OCI-LY7 (cell line): ENCODE data around the gene KATNAL1. TPM values are rescaled to one million over a fixed set of nuclear protein-coding genes. Genes with fewer than 3 reads are reported as not detected.

Source experiments
- BruUV-seq: library from RNA; stranded (reverse); fragments of 400-500 nt; replicated peaks from 2 replicates; lab custom pipeline; 2021; lab: Mats Ljungman, UMichigan
- CTCF ChIA-PET: fragments of 300-600 bp; sonication (Branson Sonifier 250); formaldehyde crosslinking; loops from one replicate; lab custom pipeline; 2022; ENCODE audit warnings: antibody characterized with exemption; ENCODE audit not compliant: unreplicated experiment; lab: Charles Lee
- POLR2A ChIA-PET: fragments of 300-600 bp; sonication (Branson Sonifier 250); formaldehyde crosslinking; loops from one replicate; lab custom pipeline; 2022; ENCODE audit warnings: antibody characterized with exemption; lab: Charles Lee
- DNase-seq: peaks from one replicate; pipeline ENCODE4 v3.0.0-alpha.2; 2015; ENCODE audit warnings: low spot score
- H2AFZ ChIP-seq: fragments of 200-600 bp; sonication (generic), shearing (Covaris generic); 2 replicates; pipeline ENCODE4 v1.6.1; 2014; ENCODE audit warnings: mild to moderate bottlenecking, antibody characterized with exemption, low read length, moderate library complexity
- H3K27ac ChIP-seq: fragments of 200-600 bp; sonication (generic); 2 replicates; pipeline ENCODE4 v1.5.1; 2014; ENCODE audit warnings: mixed run types, low read depth, mild to moderate bottlenecking, moderate library complexity, low read length, inconsistent platforms; ENCODE audit not compliant: poor library complexity, severe bottlenecking
- H3K36me3 ChIP-seq: fragments of 200-600 bp; sonication (generic); 2 replicates; pipeline ENCODE4 v1.6.1; 2014; ENCODE audit warnings: mild to moderate bottlenecking, antibody characterized with exemption, low read length, moderate library complexity, mixed read lengths; ENCODE audit not compliant: insufficient read depth
- H3K4me1 ChIP-seq: fragments of 200-600 bp; sonication (generic); 2 replicates; pipeline ENCODE4 v1.5.1; 2014; ENCODE audit warnings: mild to moderate bottlenecking, low read length; ENCODE audit not compliant: insufficient read depth, poor library complexity, severe bottlenecking
- H3K4me2 ChIP-seq: fragments of 200-600 bp; sonication (generic); 2 replicates; pipeline ENCODE4 v1.6.1; 2014; ENCODE audit warnings: mild to moderate bottlenecking, low read length
- H3K4me3 ChIP-seq: fragments of 200-600 bp; sonication (generic); 2 replicates; pipeline ENCODE4 v1.5.1; 2014; ENCODE audit warnings: mild to moderate bottlenecking, low read depth, low read length; ENCODE audit not compliant: poor library complexity, severe bottlenecking
- H3K79me2 ChIP-seq: fragments of 200-600 bp; sonication (generic); 2 replicates; pipeline ENCODE4 v1.6.1; 2016; ENCODE audit warnings: low read depth, mild to moderate bottlenecking, low read length, moderate library complexity, mixed read lengths; ENCODE audit not compliant: insufficient read depth
- H3K9me2 ChIP-seq: fragments of 200-600 bp; sonication (generic); 2 replicates; pipeline ENCODE4 v1.6.1; 2016; ENCODE audit warnings: mild to moderate bottlenecking, low read length, mixed read lengths; ENCODE audit not compliant: insufficient read depth
- H3K9me3 ChIP-seq: fragments of 200-600 bp; sonication (generic); 2 replicates; pipeline ENCODE4 v1.6.1; 2014; ENCODE audit warnings: mild to moderate bottlenecking, mixed run types, low read length, mixed read lengths
- H4K20me1 ChIP-seq: fragments of 200-600 bp; sonication (generic); 2 replicates; pipeline ENCODE4 v1.6.1; 2014; ENCODE audit warnings: mild to moderate bottlenecking, antibody characterized with exemption, low read length, moderate library complexity, mixed read lengths; ENCODE audit not compliant: insufficient read depth
- CTCF ChIP-seq: fragments of 200-600 bp; sonication (generic); conservative IDR thresholded peaks from 2 replicates; pipeline ENCODE4 v1.5.1; 2014; ENCODE audit warnings: mild to moderate bottlenecking, antibody characterized with exemption, low read length, moderate library complexity, mixed read lengths
- EZH2phosphoT487 ChIP-seq: fragments of 200-600 bp; sonication (generic); IDR thresholded peaks from 2 replicates; pipeline ENCODE4 v1.6.1; 2018; ENCODE audit warnings: low read depth, borderline replicate concordance, mild to moderate bottlenecking, mixed run types, antibody characterized with exemption, low read length, moderate library complexity, mixed read lengths
- intact Hi-C: fragments of 100-400 bp; cut with micrococcal nuclease; formaldehyde crosslinking; loops from one replicate; pipeline ENCODE4 v1.10.0; 2022; ENCODE audit not compliant: unreplicated experiment
- total RNA-seq, 2 experiments: library from RNA; depleted of rRNA in 1 of 2; stranded (reverse); fragments of >200 nt in 1 of 2; shearing (Covaris generic) in 1 of 2; gene quantifications; 2 replicates each; pipeline ENCODE4 v1.2.3, GENCODE V29; 2014 to 2022

Gene KATNAL1
- total RNA-seq, 2 experiments from 2014 or later: 13.9 to 34.5 TPM

- POLR2A ChIA-PET: interaction anchor here (1.0 to 1.8 kb wide), 2 partner anchors 11 to 75 kb away, joined by 3 to 7 read pairs; no protein-coding TSS in a partner anchor
- H3K79me2 ChIP-seq: peaks cover 98% of the 10 kb centered on the region
- H3K27ac ChIP-seq: no peak overlapping the region
- no peaks in the 10 kb centered on the region for H4K20me1 ChIP-seq
- peak overlapping the region; percentile 98 for H3K4me2 ChIP-seq
- DNase-seq: no peak
- TF ChIP-seq CTCF: no peak
- intact Hi-C loops: loop anchor here (10.0 kb wide), 1 partner anchor 707 kb away; the partner anchor contains the start of gene SLC7A1
- H3K9me3 ChIP-seq: peaks cover 25% of the 10 kb centered on the region; the same call in 1 of the 2 replicates
- H3K4me1 ChIP-seq: peaks cover 55% of the 10 kb centered on the region
- peaks cover 33% of the 10 kb centered on the region for H3K36me3 ChIP-seq
- peak overlapping the region; percentile 82 for H3K4me3 ChIP-seq
- no TSS peak for BruUV-seq
- CTCF ChIA-PET: no interaction called here
- no peaks in the 10 kb centered on the region for H3K9me2 ChIP-seq
- no peak overlapping the region for H2AFZ ChIP-seq
Measured at GRCh38 chr13:30301827-30302226, 5.5 kb downstream of the KATNAL1 start.

GRCh38 chr13:30300596-30300995 is 6.8 kb downstream of the KATNAL1 start:
- peaks cover 53% of the 10 kb centered on the region for H3K4me1 ChIP-seq
- no peak overlapping the region for H3K27ac ChIP-seq
- TF ChIP-seq CTCF: no peak
- no peak for TF ChIP-seq EZH2phosphoT487
- CTCF ChIA-PET: no interaction called here
- POLR2A ChIA-PET: interaction anchor here (1.3 kb wide), 1 partner anchor 17 kb away, joined by 4 read pairs; no protein-coding TSS in a partner anchor
- H3K36me3 ChIP-seq: peaks cover 33% of the 10 kb centered on the region
- no peak for DNase-seq
- peaks cover 97% of the 10 kb centered on the region for H3K79me2 ChIP-seq
- no peak overlapping the region for H2AFZ ChIP-seq
- H3K4me3 ChIP-seq: no peak overlapping the region
- intact Hi-C loops: loop anchor here (10.0 kb wide), 1 partner anchor 706 kb away; the partner anchor contains the start of gene SLC7A1
- BruUV-seq: no TSS peak
- no peaks in the 10 kb centered on the region for H3K9me2 ChIP-seq
- no peak overlapping the region for H3K4me2 ChIP-seq
- no peaks in the 10 kb centered on the region for H4K20me1 ChIP-seq
- H3K9me3 ChIP-seq: peaks cover 25% of the 10 kb centered on the region; the same call in 1 of the 2 replicates

- CTCF ChIA-PET: no interaction called here
- intact Hi-C loops: loop anchor here (10.0 kb wide), 1 partner anchor 705 kb away; the partner anchor contains the start of gene SLC7A1
- POLR2A ChIA-PET: interaction anchor here (0.8 to 1.0 kb wide), 2 partner anchors 9 to 37 kb away, joined by 3 to 5 read pairs; no protein-coding TSS in a partner anchor
- H4K20me1 ChIP-seq: no peaks in the 10 kb centered on the region
- no peak overlapping the region for H2AFZ ChIP-seq
- peaks cover 33% of the 10 kb centered on the region for H3K36me3 ChIP-seq
- H3K9me2 ChIP-seq: no peaks in the 10 kb centered on the region
- no peak overlapping the region for H3K4me2 ChIP-seq
- H3K4me1 ChIP-seq: peaks cover 51% of the 10 kb centered on the region
- H3K27ac ChIP-seq: no peak overlapping the region
- peaks cover 97% of the 10 kb centered on the region for H3K79me2 ChIP-seq
- no peak overlapping the region for H3K4me3 ChIP-seq
- no peak for TF ChIP-seq EZH2phosphoT487
- no peak for TF ChIP-seq CTCF
- BruUV-seq: no TSS peak
- no peak for DNase-seq
- peaks cover 25% of the 10 kb centered on the region; the same call in 1 of the 2 replicates for H3K9me3 ChIP-seq
Measured at GRCh38 chr13:30299786-30300185, 7.6 kb downstream of the KATNAL1 start.
